ENCODE measurements around the gene SLC15A3.

The SLC15A3 gene

DNA sequence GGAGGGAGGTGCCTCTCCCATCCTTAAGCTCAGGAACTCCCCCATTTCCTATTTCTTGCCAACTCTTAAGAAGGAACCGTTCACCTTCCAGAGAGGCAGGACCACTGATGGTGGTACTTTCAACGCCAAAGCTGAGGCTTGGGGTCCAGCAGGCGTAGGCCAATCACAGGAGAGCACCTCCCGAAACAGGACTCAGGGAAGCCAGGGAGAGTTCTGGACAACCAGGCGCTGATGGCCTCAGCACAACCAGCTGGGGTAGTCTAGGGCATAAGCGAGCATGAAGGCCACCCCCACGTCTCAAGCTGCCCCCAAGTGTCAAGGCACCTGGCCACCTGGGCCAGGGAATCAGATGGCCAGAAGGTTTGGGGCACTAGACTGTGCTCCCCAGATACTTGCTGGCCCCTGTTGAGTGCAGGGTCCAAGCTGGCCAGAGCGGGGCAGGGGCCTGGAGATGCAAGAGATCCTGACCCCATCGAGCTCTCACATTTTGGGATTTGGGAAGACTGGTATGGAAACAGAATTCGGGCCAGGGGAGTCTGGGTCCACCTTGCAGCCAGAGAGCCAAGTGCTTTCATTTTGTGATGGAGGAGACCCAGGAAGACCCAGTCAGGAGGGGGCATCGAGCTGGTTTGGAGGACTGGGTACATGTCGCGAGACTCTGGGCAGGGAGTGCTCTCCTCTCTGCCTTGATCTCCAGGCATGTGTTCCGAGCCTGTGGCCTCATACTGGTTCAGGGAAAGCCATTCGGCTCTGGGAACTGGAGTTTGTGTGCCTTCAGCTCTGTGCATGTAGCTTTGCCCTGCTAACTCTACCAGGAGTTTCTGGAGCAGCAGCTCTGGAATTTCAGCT lies 20.4 kb upstream of the SLC15A3 start:
- peaks cover 0 to 6% of the 10 kb centered on the region in 2 donors for H3K27me3 Mint-ChIP-seq
- H3K27ac Mint-ChIP-seq = peak overlapping the region; percentile 90 to 93
- ATAC-seq (replicated peaks) = no peak
- DNase-seq = no peak
- peak overlapping the region; percentile 89 to 95 for H3K4me3 Mint-ChIP-seq
- H3K4me1 Mint-ChIP-seq (ENCODE audit: low read depth in 2 of 2) = peaks cover 44 to 47% of the 10 kb centered on the region in 2 donors
- peaks cover 22% of the 10 kb centered on the region for H3K36me3 Mint-ChIP-seq (ENCODE audit: insufficient read depth)
- no peaks in the 10 kb centered on the region for H3K9me3 Mint-ChIP-seq

- DNase-seq = peak; percentile 55 to 70 (median 57)
- Mint-ChIP-seq H3K27ac (peak within 1 kb of the TSS; percentile 90 to 93), H3K9me3 (no peaks in the 10 kb centered on the region), H3K36me3 (ENCODE audit: insufficient read depth) (peaks cover 15% of the 10 kb centered on the region), H3K27me3 (peaks cover 0 to 6% of the 10 kb centered on the region in 2 donors), H3K4me1 (ENCODE audit: low read depth in 2 of 2) (peaks cover 37 to 39% of the 10 kb centered on the region in 2 donors), H3K4me3 (peak within 1 kb of the TSS; percentile 89 to 95)
- ATAC-seq (replicated peaks) = peak; percentile 88
These were observed 19.5 kb upstream of the SLC15A3 start, which contains the start of gene CD6 for GRCh38 chr11:60971520-60971919. Gene CD6, plus strand, starts transcription at chr11:60971680. Its CDS starts 186 bp downstream, at chr11:60971866.

- no peaks in the 10 kb centered on the region for H3K9me3 Mint-ChIP-seq
These were observed 18.9 kb upstream of the SLC15A3 start for GRCh38 chr11:60970890-60971289.

GRCh38 chr11:60970369-60970774 lies 18.4 kb upstream of the SLC15A3 start:
- Mint-ChIP-seq H3K27ac (peak overlapping the region in 1 of 2 donors; percentile 93), H3K4me1 (ENCODE audit: low read depth in 2 of 2) (peaks cover 32 to 33% of the 10 kb centered on the region in 2 donors), H3K27me3 (peaks cover 5 to 6% of the 10 kb centered on the region in 2 donors), H3K4me3 (peak overlapping the region; percentile 89 to 95), H3K36me3 (ENCODE audit: insufficient read depth) (peaks cover 14% of the 10 kb centered on the region), H3K9me3 (no peaks in the 10 kb centered on the region)
- ATAC-seq (replicated peaks) = peak; percentile 66
- DNase-seq = peak; percentile 75 to 82 (median 76)

More at GRCh38 chr11:60970890-60971289, 18.9 kb upstream of the SLC15A3 start:
- ATAC-seq (replicated peaks) = no peak
- peak overlapping the region; percentile 89 to 95 for H3K4me3 Mint-ChIP-seq
- H3K4me1 Mint-ChIP-seq (ENCODE audit: low read depth in 2 of 2) = peaks cover 32 to 33% of the 10 kb centered on the region in 2 donors
- peak overlapping the region; percentile 90 to 93 for H3K27ac Mint-ChIP-seq
- H3K27me3 Mint-ChIP-seq = peaks cover 5 to 6% of the 10 kb centered on the region in 2 donors
- no peak for DNase-seq
- H3K36me3 Mint-ChIP-seq (ENCODE audit: insufficient read depth) = peaks cover 14% of the 10 kb centered on the region

DNA sequence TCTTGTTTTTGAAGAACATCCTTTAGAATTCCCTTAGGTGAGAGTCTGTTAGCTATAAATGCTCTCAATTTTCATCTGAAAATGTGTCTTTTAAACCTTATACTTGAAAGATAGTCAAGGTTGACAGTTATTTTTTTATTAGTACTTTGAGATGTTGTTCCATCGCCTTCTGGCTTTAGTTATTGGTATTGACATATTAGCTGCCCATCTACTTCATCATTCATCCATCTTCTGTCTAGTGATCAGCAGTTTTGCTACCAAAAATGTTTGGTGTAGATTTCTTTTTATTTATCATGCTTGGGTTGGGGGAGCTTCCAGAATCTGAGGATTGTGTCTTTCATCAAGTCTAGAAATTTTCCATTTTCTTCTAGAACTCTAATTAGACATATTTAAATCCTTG lies 16.2 kb upstream of the SLC15A3 start:
- peaks cover 17% of the 10 kb centered on the region in 2 donors for H3K4me1 Mint-ChIP-seq (ENCODE audit: low read depth in 2 of 2)
- no peak for ATAC-seq (replicated peaks)
- no peak overlapping the region for H3K27ac Mint-ChIP-seq

DNA sequence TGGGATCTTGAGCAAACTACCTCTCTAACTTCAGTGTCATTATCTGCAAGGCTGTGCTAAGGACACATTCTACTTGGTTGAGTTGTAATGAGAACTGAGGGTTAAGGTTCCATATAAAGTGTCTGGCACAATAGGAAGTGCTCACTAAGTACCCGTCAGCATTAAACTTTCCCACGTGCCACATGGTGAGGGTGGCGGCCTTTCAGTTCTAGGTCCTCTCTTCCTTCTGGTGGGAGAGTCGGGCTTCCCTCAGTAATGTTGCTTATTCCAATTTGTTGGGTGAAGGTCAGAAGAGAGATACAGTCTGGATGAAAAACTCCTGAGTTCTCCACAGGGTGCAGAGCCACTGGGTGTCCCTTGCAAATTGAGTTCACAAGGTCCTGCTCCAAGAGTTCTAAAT lies 14.9 kb upstream of the SLC15A3 start:
- Mint-ChIP-seq H3K27me3 (peaks cover 5 to 6% of the 10 kb centered on the region in 2 donors), H3K4me3 (no peak overlapping the region), H3K9me3 (no peaks in the 10 kb centered on the region), H3K4me1 (ENCODE audit: low read depth in 2 of 2) (peaks cover 14 to 16% of the 10 kb centered on the region in 2 donors), H3K36me3 (ENCODE audit: insufficient read depth) (peaks cover 6% of the 10 kb centered on the region), H3K27ac (no peak overlapping the region)
- ATAC-seq (replicated peaks) (no peak), DNase-seq (no peak)

More for the DNA sequence above, 16.2 kb upstream of the SLC15A3 start:
- no peaks in the 10 kb centered on the region for H3K9me3 Mint-ChIP-seq
- peaks cover 5 to 6% of the 10 kb centered on the region in 2 donors for H3K27me3 Mint-ChIP-seq
- H3K36me3 Mint-ChIP-seq (ENCODE audit: insufficient read depth) = peaks cover 7% of the 10 kb centered on the region
- H3K4me3 Mint-ChIP-seq = no peak overlapping the region
- no peak for DNase-seq

DNA sequence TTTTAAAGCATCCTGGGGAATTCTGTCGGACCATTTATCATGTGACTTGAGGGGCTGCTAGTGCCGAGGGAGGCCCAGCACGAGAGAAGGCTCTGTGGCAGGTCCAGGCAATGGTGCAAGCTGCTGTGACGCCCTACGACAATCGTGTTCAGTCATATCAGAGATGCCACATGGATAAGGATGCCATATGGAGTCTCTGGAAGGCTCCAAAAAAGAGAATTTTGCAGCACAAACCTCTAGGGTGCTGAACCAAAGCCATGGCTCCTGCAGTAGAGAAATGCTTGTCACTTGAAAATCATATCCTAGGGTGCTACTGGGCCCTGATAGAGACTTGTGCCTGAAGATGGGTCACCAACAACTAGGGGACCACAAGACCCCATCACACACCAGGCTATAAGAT lies 12.8 kb upstream of the SLC15A3 start:
- DNase-seq (no peak), ATAC-seq (replicated peaks) (no peak)
- H3K4me3 Mint-ChIP-seq = no peak overlapping the region
- H3K4me1 Mint-ChIP-seq (ENCODE audit: low read depth in 2 of 2) = no peaks in the 10 kb centered on the region
- no peaks in the 10 kb centered on the region for H3K9me3 Mint-ChIP-seq
- H3K27ac Mint-ChIP-seq = no peak overlapping the region
- peaks cover 2% of the 10 kb centered on the region for H3K36me3 Mint-ChIP-seq (ENCODE audit: insufficient read depth)
- H3K27me3 Mint-ChIP-seq = peaks cover 16 to 18% of the 10 kb centered on the region in 2 donors

- no peak overlapping the region for H3K27ac Mint-ChIP-seq
- H3K9me3 Mint-ChIP-seq = no peaks in the 10 kb centered on the region
- DNase-seq (no peak), ATAC-seq (replicated peaks) (no peak)
- H3K36me3 Mint-ChIP-seq (ENCODE audit: insufficient read depth) = no peaks in the 10 kb centered on the region
- H3K4me1 Mint-ChIP-seq (ENCODE audit: low read depth in 2 of 2) = no peaks in the 10 kb centered on the region
- H3K4me3 Mint-ChIP-seq = no peak overlapping the region
- peaks cover 30 to 35% of the 10 kb centered on the region in 2 donors for H3K27me3 Mint-ChIP-seq
These were observed 8.4 kb upstream of the SLC15A3 start for GRCh38 chr11:60960405-60960804.

DNA sequence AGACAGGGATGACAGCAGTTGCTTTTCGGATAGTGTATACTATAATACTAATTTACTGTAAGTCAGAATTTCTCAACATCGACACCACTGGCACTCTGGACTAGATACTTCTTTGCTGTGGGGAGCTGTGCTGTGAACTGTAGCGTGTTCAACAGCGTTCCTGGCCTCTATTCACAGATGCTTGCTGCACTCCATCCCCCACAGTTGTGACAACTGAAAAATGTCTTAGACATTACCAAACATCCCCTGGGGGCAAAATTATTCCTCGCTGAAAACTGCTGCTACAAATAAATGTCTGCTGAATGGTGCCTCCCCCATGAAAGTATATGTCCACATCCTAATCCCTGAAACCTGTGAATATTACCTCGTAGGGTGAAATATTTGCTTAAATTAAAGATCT lies 7.5 kb upstream of the SLC15A3 start:
- H3K27ac Mint-ChIP-seq = no peak overlapping the region
- no peak overlapping the region for H3K4me3 Mint-ChIP-seq
- H3K27me3 Mint-ChIP-seq = peaks cover 30 to 35% of the 10 kb centered on the region in 2 donors
- ATAC-seq (replicated peaks) (no peak), DNase-seq (no peak)
- H3K4me1 Mint-ChIP-seq (ENCODE audit: low read depth in 2 of 2) = no peaks in the 10 kb centered on the region
- H3K36me3 Mint-ChIP-seq (ENCODE audit: insufficient read depth) = no peaks in the 10 kb centered on the region
- no peaks in the 10 kb centered on the region for H3K9me3 Mint-ChIP-seq

DNA sequence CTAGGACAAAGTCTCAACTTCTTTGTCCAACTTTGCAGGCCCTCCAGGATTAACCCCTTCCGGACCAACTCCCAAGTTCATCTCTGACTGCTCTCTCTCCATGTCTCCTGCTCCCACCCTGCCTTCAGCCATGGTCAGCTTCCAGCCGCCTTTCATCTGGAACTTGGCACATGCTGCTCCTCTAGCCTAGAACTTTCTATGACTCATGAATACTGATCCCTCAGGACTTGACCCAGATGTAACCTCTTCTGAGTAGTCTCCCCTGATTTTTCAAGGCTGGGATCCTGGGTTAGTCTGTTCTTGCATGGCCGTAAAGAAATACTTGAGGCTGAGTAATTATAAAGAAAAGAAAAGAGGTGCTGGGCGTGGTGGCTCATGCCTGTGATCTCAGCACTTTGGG lies 5.2 kb upstream of the SLC15A3 start:
- Mint-ChIP-seq H3K4me1 (ENCODE audit: low read depth in 2 of 2) (peaks cover 7 to 8% of the 10 kb centered on the region in 2 donors), H3K4me3 (no peak overlapping the region), H3K36me3 (ENCODE audit: insufficient read depth) (peaks cover 5% of the 10 kb centered on the region), H3K9me3 (no peaks in the 10 kb centered on the region), H3K27me3 (peaks cover 44 to 55% of the 10 kb centered on the region in 2 donors), H3K27ac (no peak overlapping the region)
- DNase-seq = no peak
- no peak for ATAC-seq (replicated peaks)

GRCh38 chr11:60955571-60955970 lies 3.6 kb upstream of the SLC15A3 start:
- no peak for ATAC-seq (replicated peaks)
- no peak for DNase-seq

DNA sequence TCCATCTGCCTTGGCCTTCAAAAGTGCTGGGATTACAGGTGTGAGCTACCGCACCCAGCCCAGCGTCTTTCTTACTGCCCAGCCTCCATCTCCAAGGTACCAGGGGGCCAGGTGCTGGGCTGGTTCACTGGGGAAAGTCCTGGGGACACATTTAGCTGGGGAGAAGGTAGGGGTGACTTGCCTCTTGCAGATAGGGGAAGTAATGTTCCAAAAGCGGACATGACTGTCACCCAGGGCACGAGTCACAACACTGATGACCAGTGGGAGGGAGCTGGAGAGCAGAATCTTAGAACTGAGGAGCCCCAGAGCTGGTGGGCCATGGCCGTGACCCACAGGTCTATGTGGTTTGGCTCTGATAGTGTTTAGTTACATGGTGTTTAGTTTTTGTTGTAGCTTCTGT lies 2.4 kb upstream of the SLC15A3 start:
- Mint-ChIP-seq H3K4me3 (no peak overlapping the region), H3K27me3 (peaks cover 35 to 44% of the 10 kb centered on the region in 2 donors), H3K27ac (no peak overlapping the region), H3K4me1 (ENCODE audit: low read depth in 2 of 2) (peaks cover 14 to 15% of the 10 kb centered on the region in 2 donors), H3K36me3 (ENCODE audit: insufficient read depth) (peaks cover 10% of the 10 kb centered on the region), H3K9me3 (no peaks in the 10 kb centered on the region)
- DNase-seq = no peak
- peak; percentile 15 for ATAC-seq (replicated peaks)

More at GRCh38 chr11:60955571-60955970, 3.6 kb upstream of the SLC15A3 start:
- Mint-ChIP-seq H3K9me3 (no peaks in the 10 kb centered on the region), H3K36me3 (ENCODE audit: insufficient read depth) (peaks cover 10% of the 10 kb centered on the region), H3K27ac (no peak overlapping the region), H3K4me3 (no peak overlapping the region), H3K4me1 (ENCODE audit: low read depth in 2 of 2) (peaks cover 14 to 15% of the 10 kb centered on the region in 2 donors), H3K27me3 (peaks cover 45 to 56% of the 10 kb centered on the region in 2 donors)

- no peak overlapping the region for H3K27ac Mint-ChIP-seq
- peaks cover 42 to 48% of the 10 kb centered on the region in 2 donors for H3K27me3 Mint-ChIP-seq
- H3K9me3 Mint-ChIP-seq = no peaks in the 10 kb centered on the region
- H3K36me3 Mint-ChIP-seq (ENCODE audit: insufficient read depth) = peaks cover 10% of the 10 kb centered on the region
- ATAC-seq (replicated peaks) (no peak), DNase-seq (no peak)
- H3K4me3 Mint-ChIP-seq = no peak overlapping the region
- H3K4me1 Mint-ChIP-seq (ENCODE audit: low read depth in 2 of 2) = peaks cover 14 to 15% of the 10 kb centered on the region in 2 donors
These were observed 1.8 kb upstream of the SLC15A3 start for GRCh38 chr11:60953781-60954180.

DNA sequence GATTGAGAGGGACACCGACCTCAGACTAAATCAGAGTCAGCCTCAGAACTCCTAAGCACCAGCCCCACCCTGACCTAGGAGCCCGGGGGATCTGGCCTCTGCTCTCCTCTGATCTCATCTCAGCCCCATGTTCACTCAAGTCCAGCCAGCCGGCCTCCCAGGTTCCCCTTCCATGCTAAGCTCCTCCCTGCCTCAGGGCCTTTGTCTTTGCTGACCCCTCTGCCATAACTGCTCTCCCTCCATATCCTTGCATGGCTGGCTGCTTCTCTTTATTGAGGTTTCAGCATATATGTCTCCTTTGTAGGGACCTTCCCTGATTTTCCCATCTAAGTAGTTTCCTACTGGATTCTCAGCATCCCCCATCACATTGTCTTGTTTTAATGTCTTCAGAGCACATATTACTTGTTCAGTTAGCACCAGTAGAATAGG lies 780 bp upstream of the SLC15A3 start:
- DNase-seq = no peak
- Mint-ChIP-seq H3K36me3 (ENCODE audit: insufficient read depth) (peaks cover 10% of the 10 kb centered on the region), H3K4me1 (ENCODE audit: low read depth in 2 of 2) (peaks cover 14 to 15% of the 10 kb centered on the region in 2 donors), H3K27ac (peak overlapping the region; percentile 70 to 86), H3K9me3 (no peaks in the 10 kb centered on the region), H3K27me3 (peaks cover 41 to 46% of the 10 kb centered on the region in 2 donors), H3K4me3 (peak overlapping the region; percentile 72 to 91)
- no peak for ATAC-seq (replicated peaks)

All from effector memory CD8-positive, alpha-beta T cell (primary cell).